B cell (primary cell): ENCODE results near the gene GNAL. TPM values are rescaled to one million over a fixed set of nuclear protein-coding genes. Genes with fewer than 3 reads are reported as not detected.

Source experiments
- ATAC-seq: fragments of 200-7000 bp; cut with Tn5 transposase; one replicate; pipeline ENCODE4 v1.10.0; 2021; ENCODE audit warnings: low read depth, mild to moderate bottlenecking, moderate number of reproducible peaks, moderate library complexity
- CTCF ChIA-PET: fragments of 350-600 bp; sonication (Branson Sonifier 250); formaldehyde crosslinking; loops from one replicate; lab custom pipeline; 2021; ENCODE audit warnings: antibody characterized with exemption, inconsistent platforms; lab: Charles Lee
- POLR2A ChIA-PET: fragments of 350-600 bp; sonication (Branson Sonifier 250); formaldehyde crosslinking; loops from one replicate; lab custom pipeline; 2021; ENCODE audit warnings: antibody characterized with exemption; lab: Charles Lee
- DNase-seq: peaks from one replicate; pipeline ENCODE4 v3.0.0; 2013
- H2AFZ ChIP-seq: 2 replicates; pipeline ENCODE4 v1.6.1; 2012; ENCODE audit warnings: mild to moderate bottlenecking, low read depth, low read length; ENCODE audit not compliant: insufficient read depth, poor library complexity, severe bottlenecking
- H3K27ac ChIP-seq, 2 donors: 1 replicate in 1 of 2; 2 replicates in 1 of 2; pipeline ENCODE4 v1.5.1; 2012 to 2013; ENCODE audit warnings: low read length in 2 of 2, mild to moderate bottlenecking in 2 of 2, moderate library complexity in 1 of 2
- H3K27me3 ChIP-seq, 4 experiments: fragments of 200-600 bp in 1 of 4; sonication (generic) in 1 of 4; replicated peaks in 1 of 4; 1 replicate in 2 of 4; 2 replicates in 2 of 4; pipeline versions ENCODE4 v1.6.1 to v1.7.0; 2013 to 2016; ENCODE audit warnings: low read length in 3 of 4, mild to moderate bottlenecking in 2 of 4, mixed read lengths in 1 of 4, moderate library complexity in 1 of 4; ENCODE audit not compliant: insufficient read depth in 4 of 4, control insufficient read depth in 3 of 4; ENCODE audit errors: control extremely low read depth in 1 of 4
- H3K36me3 ChIP-seq, 2 experiments: replicated peaks in 1 of 2; 1 replicate in 1 of 2; 2 replicates in 1 of 2; pipeline versions ENCODE4 v1.6.1 to v1.7.1; 2013; ENCODE audit warnings: low read length in 1 of 2; ENCODE audit not compliant: insufficient read depth in 2 of 2, control insufficient read depth in 1 of 2; ENCODE audit errors: control extremely low read depth in 1 of 2, extremely low read depth in 1 of 2
- H3K4me1 ChIP-seq, 2 donors: fragments of 200-600 bp in 1 of 2; sonication (generic) in 1 of 2; 1 replicate in 1 of 2; 2 replicates in 1 of 2; pipeline versions ENCODE4 v1.5.1 to v1.6.1; 2013 to 2017; ENCODE audit warnings: low read length in 2 of 2; ENCODE audit not compliant: control insufficient read depth in 2 of 2, insufficient read depth in 2 of 2
- H3K4me2 ChIP-seq: replicated peaks from 2 replicates; pipeline ENCODE3; 2012; ENCODE audit warnings: mild to moderate bottlenecking, low read depth, low read length; ENCODE audit not compliant: poor library complexity, severe bottlenecking
- H3K4me3 ChIP-seq, 5 experiments: fragments of 200-600 bp in 1 of 5; sonication (generic) in 1 of 5; 1 replicate in 3 of 5; 2 replicates in 2 of 5; pipeline versions ENCODE4 v1.5.1 to v1.7.0; 2011 to 2016; ENCODE audit warnings: low read length in 4 of 5, mild to moderate bottlenecking in 4 of 5, low read depth in 2 of 5, control low read depth in 1 of 5, moderate library complexity in 1 of 5; ENCODE audit not compliant: insufficient read depth in 1 of 5; ENCODE audit errors: control extremely low read depth in 1 of 5, extremely low read depth in 1 of 5
- H3K79me2 ChIP-seq: fragments of 200-600 bp; sonication (generic); one replicate; pipeline ENCODE4 v1.6.0; 2016; ENCODE audit warnings: low read length; ENCODE audit not compliant: control insufficient read depth, insufficient read depth
- H3K9ac ChIP-seq: fragments of 200-600 bp; sonication (generic); 2 replicates; pipeline ENCODE4 v1.6.1; 2017; ENCODE audit warnings: mild to moderate bottlenecking, low read length, moderate library complexity
- H3K9me3 ChIP-seq, 3 donors: one replicate each; pipeline versions ENCODE4 v1.6.1 to v1.7.1; 2013; ENCODE audit warnings: low read length in 2 of 3; ENCODE audit not compliant: control insufficient read depth in 2 of 3, insufficient read depth in 1 of 3; ENCODE audit errors: control extremely low read depth in 1 of 3
- H4K20me1 ChIP-seq: 2 replicates; pipeline ENCODE4 v1.6.0; 2012; ENCODE audit warnings: mild to moderate bottlenecking, low read length; ENCODE audit not compliant: insufficient read depth, control insufficient read depth, poor library complexity, severe bottlenecking
- H3K27ac Mint-ChIP-seq: one replicate; pipeline ENCODE4 v1.8.0; 2021; ENCODE audit warnings: mixed read lengths
- H3K27me3 Mint-ChIP-seq: one replicate; pipeline ENCODE4 v1.8.0; 2021; ENCODE audit warnings: mixed read lengths
- H3K4me1 Mint-ChIP-seq: one replicate; pipeline ENCODE4 v1.8.0; 2021; ENCODE audit warnings: mixed read lengths
- H3K4me3 Mint-ChIP-seq: one replicate; pipeline ENCODE4 v1.8.0; 2021; ENCODE audit warnings: mixed read lengths
- H3K9me3 Mint-ChIP-seq: one replicate; pipeline ENCODE4 v1.8.0; 2022; ENCODE audit warnings: mixed read lengths; ENCODE audit not compliant: insufficient read depth
- CTCF ChIP-seq: fragments of 200-600 bp; IDR thresholded peaks from one replicate; pipeline ENCODE4 v1.8.0; 2022; ENCODE audit warnings: antibody characterized with exemption, mild to moderate bottlenecking
- EZH2 ChIP-seq: IDR thresholded peaks from 2 replicates; pipeline ENCODE4 v1.6.1; 2012; ENCODE audit warnings: borderline replicate concordance, low read depth, mild to moderate bottlenecking, moderate library complexity, low read length; ENCODE audit not compliant: insufficient read depth, poor library complexity, severe bottlenecking
- WGBS: methylation state at CpG from one replicate; pipeline ENCODE4 v1.1.5; 2013; ENCODE audit warnings: missing lambda C conversion rate; ENCODE audit not compliant: insufficient coverage; 5-methylcytosine and 5-hydroxymethylcytosine counted together
- intact Hi-C: fragments of 100-400 bp; cut with micrococcal nuclease; formaldehyde crosslinking; loops from one replicate; pipeline ENCODE4 v1.10.0; 2022
- polyA plus RNA-seq: library from polyadenylated mRNA; depleted of rRNA; stranded (reverse); fragments of >200 nt; gene quantifications from 2 replicates; pipeline ENCODE4 v1.2.3, GENCODE V29; 2012
- total RNA-seq, 2 donors: library from RNA; stranded (reverse); fragments of 120-200 nt in 1 of 2; gene quantifications; 1 replicate in 1 of 2; 2 replicates in 1 of 2; pipeline versions ENCODE4 v1.2.3 to v1.2.4, GENCODE V29; 2013 to 2022

GNAL gene
- total and polyA plus RNA-seq, 2 donors (not counting 1 experiment from before 2014, with no cell fraction given), result 0.01 to 0.12 TPM

GRCh38 chr18:11752116-11752911 is 63.2 kb downstream of the GNAL start:
- H3K9me3 ChIP-seq, result peaks cover 0 to 3% (median 0%) of the 10 kb centered on the region in 3 donors
- no peak overlapping the region for H3K9ac ChIP-seq
- no peak for TF ChIP-seq CTCF
- no peak for TF ChIP-seq EZH2
- H4K20me1 ChIP-seq, result no peaks in the 10 kb centered on the region
- peaks cover 56% of the 10 kb centered on the region for H3K27me3 Mint-ChIP-seq
- peak overlapping the region; percentile 59 for H3K4me2 ChIP-seq
- POLR2A ChIA-PET, result no interaction called here
- no peak overlapping the region for H3K27ac Mint-ChIP-seq
- ATAC-seq, result no peak
- CTCF ChIA-PET, result no interaction called here
- intact Hi-C loops, result no loop called here
- peak overlapping the region; percentile 42 for H2AFZ ChIP-seq
- peaks cover 0 to 16% (median 11%) of the 10 kb centered on the region in 4 experiments for H3K27me3 ChIP-seq
- H3K9me3 Mint-ChIP-seq, result no peaks in the 10 kb centered on the region
- 5% methylated on average over 63 of the region's 64 CpGs for WGBS
- H3K79me2 ChIP-seq, result no peaks in the 10 kb centered on the region
- H3K36me3 ChIP-seq, result no peaks in the 10 kb centered on the region
- H3K4me1 ChIP-seq, result peaks cover 4 to 9% of the 10 kb centered on the region in 2 donors
- peak overlapping the region; percentile 72 for H3K4me3 Mint-ChIP-seq
- peaks cover 13% of the 10 kb centered on the region for H3K4me1 Mint-ChIP-seq
- no peak overlapping the region for H3K27ac ChIP-seq
- H3K4me3 ChIP-seq, result peak overlapping the region in 1 of 5 experiments; percentile 12
- peak; percentile 34 for DNase-seq

- no peaks in the 10 kb centered on the region for H3K9me3 Mint-ChIP-seq
- intact Hi-C loops, result no loop called here
- no peak overlapping the region for H3K4me3 ChIP-seq
- H3K27me3 ChIP-seq, result peaks cover 0 to 14% (median 9%) of the 10 kb centered on the region in 4 experiments
- peaks cover 0 to 3% (median 0%) of the 10 kb centered on the region in 3 donors for H3K9me3 ChIP-seq
- H3K4me3 Mint-ChIP-seq, result no peak overlapping the region
- H3K4me1 ChIP-seq, result peaks cover 4 to 9% of the 10 kb centered on the region in 2 donors
- no peak overlapping the region for H2AFZ ChIP-seq
- no peak overlapping the region for H3K27ac ChIP-seq
- peaks cover 13% of the 10 kb centered on the region for H3K4me1 Mint-ChIP-seq
- no peaks in the 10 kb centered on the region for H4K20me1 ChIP-seq
- POLR2A ChIA-PET, result no interaction called here
- TF ChIP-seq EZH2, result no peak
- H3K79me2 ChIP-seq, result no peaks in the 10 kb centered on the region
- H3K27me3 Mint-ChIP-seq, result peaks cover 45% of the 10 kb centered on the region
- no peak overlapping the region for H3K9ac ChIP-seq
- DNase-seq, result no peak
- WGBS, result no CpG with 5 or more reads among the region's 8 CpGs
- no peak overlapping the region for H3K27ac Mint-ChIP-seq
- CTCF ChIA-PET, result no interaction called here
- no peak for ATAC-seq
- no peaks in the 10 kb centered on the region for H3K36me3 ChIP-seq
- H3K4me2 ChIP-seq, result no peak overlapping the region
These were observed 65.9 kb downstream of the GNAL start for GRCh38 chr18:11754979-11755378.
